GM12891 (cell line): Measurements from ENCODE around the gene AHNAK2.

Source experiments
- POLR2A ChIP-seq: IDR thresholded peaks from 2 replicates; pipeline ENCODE4 v1.6.1; 2011; ENCODE audit warnings: low read depth, low read length, control low read depth
- POLR2AphosphoS5 ChIP-seq: IDR thresholded peaks from 2 replicates; pipeline ENCODE4 v1.6.1; 2011; ENCODE audit warnings: low read depth, low read length, control low read depth
- TAF1 ChIP-seq: IDR thresholded peaks from 2 replicates; pipeline ENCODE4 v1.6.1; 2011; ENCODE audit warnings: low read depth, low read length, control low read depth

DNA sequence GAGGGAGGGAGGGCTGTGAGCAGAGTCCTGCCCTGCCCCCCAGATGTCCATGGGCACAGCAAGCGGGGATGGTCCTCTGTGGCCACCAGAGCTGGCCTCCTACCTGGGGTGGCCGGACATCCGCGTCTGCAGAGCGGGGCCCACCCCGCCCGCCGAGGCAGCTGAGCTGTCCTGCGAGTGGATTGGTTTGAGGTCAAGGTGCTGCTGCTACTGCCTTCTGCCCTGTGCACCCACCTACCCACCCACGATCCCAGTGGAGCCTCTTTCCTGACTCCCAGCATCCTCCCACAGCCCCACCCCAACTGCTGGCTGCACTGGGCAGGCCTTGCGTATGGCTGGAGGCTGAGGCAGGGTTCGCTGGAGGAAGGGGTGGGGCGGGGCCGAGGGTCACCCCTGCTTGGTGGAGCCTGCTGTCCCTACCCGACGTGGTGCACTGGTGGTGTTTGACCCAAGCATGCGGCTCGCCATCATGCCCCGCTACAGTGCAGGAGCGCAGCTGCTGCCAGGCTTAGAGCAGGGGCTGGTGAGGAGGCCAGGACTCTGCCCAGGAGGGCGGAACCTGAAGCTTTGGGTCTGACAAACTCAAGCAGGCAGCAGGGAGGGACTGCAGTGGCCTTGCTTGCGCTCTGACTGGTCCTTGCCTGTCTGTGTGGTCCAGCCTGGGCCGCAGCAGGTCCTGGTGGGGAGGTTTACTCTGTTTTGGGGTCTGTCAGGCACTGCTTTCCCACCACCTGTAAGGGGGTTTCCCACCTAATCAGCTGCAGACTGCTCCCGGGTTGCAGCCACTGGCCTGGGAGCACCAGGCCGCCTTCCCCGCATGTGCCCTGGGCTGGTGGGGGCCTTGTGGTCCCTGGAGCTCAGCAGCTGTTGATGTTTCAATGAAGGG, 89.4 kb downstream of the AHNAK2 start:
- no peak for TF ChIP-seq TAF1
- no peak for TF ChIP-seq POLR2A
- no peak for TF ChIP-seq POLR2AphosphoS5
